ENCODE measurements around the gene MNT.

DNA sequence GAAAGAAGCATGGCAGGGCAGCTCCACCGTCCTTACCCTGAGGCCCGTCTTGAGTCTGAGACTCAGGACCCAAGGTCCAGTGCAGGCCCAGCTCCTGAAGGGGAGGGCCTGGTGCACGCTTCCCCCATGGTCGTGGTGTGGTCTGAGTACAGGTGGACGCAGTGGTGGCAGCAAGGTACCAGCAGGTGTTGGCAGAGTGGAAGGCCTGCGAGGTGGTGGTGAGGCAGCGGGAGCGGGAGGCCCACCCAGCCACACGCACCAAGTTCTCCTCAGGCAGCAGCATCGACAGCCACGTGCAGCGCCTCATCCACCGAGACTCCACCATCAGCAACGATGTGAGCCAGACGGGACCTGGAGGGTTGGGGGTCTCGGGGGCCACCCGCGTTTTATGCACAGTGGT, 27.7 kb downstream of the MNT start:
- TF ChIP-seq POLR2AphosphoS2 (conservative IDR thresholded peaks at IDR 0.05; ENCODE audit: low read length) = no peak
- TF ChIP-seq, protein P1, sequence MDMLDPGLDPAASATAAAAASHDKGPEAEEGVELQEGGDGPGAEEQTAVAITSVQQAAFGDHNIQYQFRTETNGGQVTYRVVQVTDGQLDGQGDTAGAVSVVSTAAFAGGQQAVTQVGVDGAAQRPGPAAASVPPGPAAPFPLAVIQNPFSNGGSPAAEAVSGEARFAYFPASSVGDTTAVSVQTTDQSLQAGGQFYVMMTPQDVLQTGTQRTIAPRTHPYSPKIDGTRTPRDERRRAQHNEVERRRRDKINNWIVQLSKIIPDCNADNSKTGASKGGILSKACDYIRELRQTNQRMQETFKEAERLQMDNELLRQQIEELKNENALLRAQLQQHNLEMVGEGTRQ (IDR thresholded peaks at IDR 0.05) = no peak
- TF ChIP-seq, protein P2, sequence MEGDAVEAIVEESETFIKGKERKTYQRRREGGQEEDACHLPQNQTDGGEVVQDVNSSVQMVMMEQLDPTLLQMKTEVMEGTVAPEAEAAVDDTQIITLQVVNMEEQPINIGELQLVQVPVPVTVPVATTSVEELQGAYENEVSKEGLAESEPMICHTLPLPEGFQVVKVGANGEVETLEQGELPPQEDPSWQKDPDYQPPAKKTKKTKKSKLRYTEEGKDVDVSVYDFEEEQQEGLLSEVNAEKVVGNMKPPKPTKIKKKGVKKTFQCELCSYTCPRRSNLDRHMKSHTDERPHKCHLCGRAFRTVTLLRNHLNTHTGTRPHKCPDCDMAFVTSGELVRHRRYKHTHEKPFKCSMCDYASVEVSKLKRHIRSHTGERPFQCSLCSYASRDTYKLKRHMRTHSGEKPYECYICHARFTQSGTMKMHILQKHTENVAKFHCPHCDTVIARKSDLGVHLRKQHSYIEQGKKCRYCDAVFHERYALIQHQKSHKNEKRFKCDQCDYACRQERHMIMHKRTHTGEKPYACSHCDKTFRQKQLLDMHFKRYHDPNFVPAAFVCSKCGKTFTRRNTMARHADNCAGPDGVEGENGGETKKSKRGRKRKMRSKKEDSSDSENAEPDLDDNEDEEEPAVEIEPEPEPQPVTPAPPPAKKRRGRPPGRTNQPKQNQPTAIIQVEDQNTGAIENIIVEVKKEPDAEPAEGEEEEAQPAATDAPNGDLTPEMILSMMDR (IDR thresholded peaks at IDR 0.05) = no peak
- TF ChIP-seq PHF8 (IDR thresholded peaks at IDR 0.05; ENCODE audit: borderline replicate concordance, low read depth) = no peak
- no peak for TF ChIP-seq RAD21 (conservative IDR thresholded peaks at IDR 0.05 in 1 of 2, IDR thresholded peaks at IDR 0.05 in 1 of 2)
- no peak for TF ChIP-seq EHF (CRISPR knock-in tag; IDR thresholded peaks at IDR 0.05)
- no peak for TF ChIP-seq CBX2 (IDR thresholded peaks at IDR 0.05; ENCODE audit: borderline replicate concordance, low read depth)
- TF ChIP-seq JUNB (IDR thresholded peaks at IDR 0.05) = no peak
- no peak for TF ChIP-seq MYC (IDR thresholded peaks at IDR 0.05; ENCODE audit: borderline replicate concordance, low read length)
- no peak for TF ChIP-seq HOXA7 (CRISPR knock-in tag; IDR thresholded peaks at IDR 0.05)
- TF ChIP-seq, protein P3, sequence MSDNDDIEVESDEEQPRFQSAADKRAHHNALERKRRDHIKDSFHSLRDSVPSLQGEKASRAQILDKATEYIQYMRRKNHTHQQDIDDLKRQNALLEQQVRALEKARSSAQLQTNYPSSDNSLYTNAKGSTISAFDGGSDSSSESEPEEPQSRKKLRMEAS (IDR thresholded peaks at IDR 0.05) = no peak
- TF ChIP-seq CEBPB (IDR thresholded peaks at IDR 0.05) = no peak
